GM08714 (cell line): ENCODE results near the gene ATP6V1A.

ENCODE experiments used
- H3K4me3 ChIP-seq: fragments of 200-500 bp; sonication (Bioruptor generic); 2 replicates; pipeline ENCODE4 v1.5.1; 2014; ENCODE audit warnings: mild to moderate bottlenecking, low read length, inconsistent platforms
- ZNF274 ChIP-seq: IDR thresholded peaks from 2 replicates; pipeline ENCODE4 v1.6.1; 2012; ENCODE audit warnings: mild to moderate bottlenecking, low read depth, low read length

The ATP6V1A gene

DNA sequence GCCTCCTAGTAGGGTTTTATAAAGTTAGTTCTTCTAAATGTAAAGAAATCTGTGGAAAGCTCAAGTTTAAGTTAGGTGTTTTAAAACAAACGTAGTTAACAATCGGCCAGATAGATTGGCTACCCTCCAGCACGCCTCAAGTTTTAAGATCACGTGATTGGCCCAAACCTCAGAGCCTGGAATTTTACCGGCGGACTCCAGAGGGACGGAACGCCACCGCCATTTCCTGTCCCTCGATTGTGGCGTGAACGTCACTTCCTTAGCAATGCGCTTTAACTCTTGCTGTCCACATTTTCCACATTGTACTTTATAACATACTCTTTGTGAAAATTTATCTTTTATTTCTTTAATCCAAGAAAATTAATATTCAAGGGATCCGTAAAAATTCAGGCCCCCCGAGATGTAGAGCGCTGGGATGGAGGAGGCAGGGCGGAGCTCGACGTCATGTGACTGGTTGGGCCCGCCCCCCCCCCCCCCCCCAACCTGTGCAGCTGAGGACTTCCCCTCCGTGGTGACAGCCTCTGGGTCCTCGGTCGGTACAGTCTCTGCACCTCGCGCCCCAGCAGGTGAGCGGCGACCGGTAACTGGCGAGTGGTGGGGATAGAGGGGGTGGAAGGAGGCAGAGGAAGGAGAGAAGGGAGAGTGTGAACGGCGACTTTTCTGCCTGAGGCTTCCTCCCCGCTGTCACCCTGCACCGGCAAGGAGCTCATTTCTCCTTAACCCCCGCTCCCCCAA, at the start of gene ATP6V1A:
Gene ATP6V1A, plus strand, starts transcription at position 488 of the 735 bp plus-strand sequence. CDS start 31,719 bp downstream, outside the sequence.
- peak within 1 kb of the TSS; percentile 95 for H3K4me3 ChIP-seq
- TF ChIP-seq ZNF274, result no peak

GRCh38 chr3:113697500-113698090, 49.2 kb upstream of the ATP6V1A start:
- TF ChIP-seq ZNF274, result no peak
- H3K4me3 ChIP-seq, result peak overlapping the region; percentile 92

- H3K4me3 ChIP-seq, result no peak overlapping the region; the same call in 1 of the 2 replicates
- TF ChIP-seq ZNF274, result no peak
These were observed 48.6 kb upstream of the ATP6V1A start for GRCh38 chr3:113698213-113698742.

GRCh38 chr3:113698956-113699355, 47.9 kb upstream of the ATP6V1A start:
- no peak for TF ChIP-seq ZNF274
- H3K4me3 ChIP-seq, result no peak overlapping the region; the same call in 1 of the 2 replicates

- TF ChIP-seq ZNF274, result no peak
- no peak overlapping the region for H3K4me3 ChIP-seq
These were observed 39.0 kb upstream of the ATP6V1A start for GRCh38 chr3:113707835-113708234.

- no peak for TF ChIP-seq ZNF274
- H3K4me3 ChIP-seq, result no peak overlapping the region
These were observed 34.7 kb upstream of the ATP6V1A start for GRCh38 chr3:113712129-113712528.

DNA sequence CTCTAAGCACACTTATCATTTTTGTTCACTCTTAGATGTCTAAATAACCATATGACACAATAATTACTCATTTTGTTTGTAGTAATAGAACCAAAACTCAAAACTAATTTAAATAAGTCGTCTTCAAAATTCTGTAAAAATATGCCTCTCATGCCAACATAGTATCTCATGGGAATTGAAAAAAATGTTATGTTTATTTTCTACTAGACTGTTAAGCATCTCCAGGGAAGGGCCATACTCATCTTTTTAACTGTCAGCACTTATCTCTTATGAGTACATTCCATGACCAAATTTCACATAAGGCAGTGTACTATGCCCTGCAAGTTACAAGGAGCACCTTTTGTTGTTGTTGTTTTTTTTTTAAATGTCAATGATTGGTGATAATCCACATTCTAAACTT, 32.1 kb upstream of the ATP6V1A start:
- TF ChIP-seq ZNF274, result no peak
- H3K4me3 ChIP-seq, result no peak overlapping the region

DNA sequence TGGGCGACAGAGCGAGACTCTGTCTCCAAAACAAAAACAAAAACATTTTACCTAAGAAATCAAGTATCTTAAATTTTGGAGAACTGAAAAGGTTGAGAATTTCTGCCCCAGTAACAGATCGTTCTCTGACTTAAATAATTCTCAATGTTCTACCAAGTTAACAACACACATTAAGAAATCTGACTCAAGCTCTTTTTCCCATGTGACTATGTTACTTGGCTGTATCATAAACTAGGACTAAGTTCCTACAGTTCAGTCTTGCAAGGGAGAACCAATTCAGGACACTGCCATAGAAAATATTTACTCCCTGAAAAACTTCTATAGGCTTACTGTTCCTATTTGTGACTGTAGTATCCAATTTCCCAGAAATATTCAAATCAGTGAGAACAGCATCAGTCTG, 29.5 kb upstream of the ATP6V1A start:
- no peak for TF ChIP-seq ZNF274
- H3K4me3 ChIP-seq, result no peak overlapping the region

DNA sequence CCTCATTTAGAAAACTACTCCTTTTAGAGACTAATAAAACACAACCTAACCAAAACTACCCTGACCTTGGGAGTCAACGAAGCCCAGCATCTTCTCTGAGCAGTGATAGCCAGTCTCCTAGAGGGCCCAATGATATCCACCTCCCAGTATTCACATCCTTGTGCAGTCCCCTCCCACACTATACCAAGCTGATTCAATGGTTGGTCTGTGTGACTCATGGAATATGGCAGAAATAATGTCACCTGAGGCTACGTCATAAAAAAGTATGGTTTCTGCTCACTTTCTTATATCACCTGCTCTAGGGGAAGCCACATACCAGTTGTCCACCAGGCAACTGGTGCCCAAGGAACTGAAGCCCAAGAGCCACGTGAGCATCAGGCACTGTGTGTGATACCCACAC, 29.0 kb upstream of the ATP6V1A start:
- no peak for TF ChIP-seq ZNF274
- no peak overlapping the region for H3K4me3 ChIP-seq

DNA sequence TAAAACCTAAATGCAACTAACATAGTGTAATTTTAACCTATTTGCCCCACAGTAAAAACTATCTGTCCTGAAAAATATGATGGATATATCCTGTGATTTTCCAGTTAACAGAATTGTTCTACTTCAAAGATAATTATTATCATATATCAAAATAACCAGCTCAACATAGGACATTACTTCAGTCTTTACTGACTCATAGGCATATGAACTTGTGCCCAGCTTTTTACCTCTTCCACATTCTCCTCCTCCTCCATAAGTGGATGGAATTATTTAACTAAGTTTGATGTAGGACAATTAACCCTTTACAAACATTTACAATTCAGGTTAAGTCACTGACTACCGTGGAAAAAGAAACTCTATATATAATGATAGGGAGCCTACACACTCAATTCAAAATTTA, 27.5 kb upstream of the ATP6V1A start:
- no peak for TF ChIP-seq ZNF274
- H3K4me3 ChIP-seq, result no peak overlapping the region

DNA sequence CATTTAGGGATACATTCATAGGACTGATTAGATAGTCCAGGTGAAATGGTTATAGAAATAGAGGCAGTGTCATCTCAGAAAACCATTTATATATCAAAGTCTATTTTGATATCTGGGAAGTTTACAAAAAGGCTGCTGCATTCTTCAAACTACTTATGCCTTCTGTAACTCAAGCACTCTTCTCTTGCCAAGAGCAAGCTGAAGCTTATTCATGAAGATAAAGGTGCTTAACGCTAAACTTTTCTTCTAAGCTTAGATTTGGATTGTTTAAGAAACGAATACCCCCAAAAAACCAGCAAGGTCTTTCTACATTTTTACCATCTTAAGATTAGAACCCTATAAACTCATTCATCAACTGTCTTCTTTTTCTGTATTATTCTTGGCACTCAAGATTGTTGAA, 27.1 kb upstream of the ATP6V1A start:
- no peak for TF ChIP-seq ZNF274
- no peak overlapping the region for H3K4me3 ChIP-seq

DNA sequence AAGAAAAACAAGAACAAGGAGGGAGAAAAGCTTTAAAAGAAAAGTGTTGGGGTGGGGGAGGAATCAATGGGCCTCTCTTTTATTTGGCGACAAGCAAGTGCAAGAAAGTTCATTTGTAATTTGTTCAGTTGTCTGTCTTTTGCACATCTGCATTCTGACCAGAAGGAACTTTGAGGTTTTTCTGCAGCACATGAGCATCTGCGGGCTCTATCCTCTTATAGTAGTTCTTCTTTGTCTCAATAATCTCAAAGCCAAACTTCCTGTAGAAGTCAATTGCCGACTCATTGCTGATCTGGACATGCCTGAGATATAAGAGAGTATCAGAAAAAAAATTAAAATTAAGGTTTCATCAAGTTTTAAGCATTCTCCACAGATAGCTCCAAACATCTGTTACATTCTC, 25.2 kb upstream of the ATP6V1A start:
- H3K4me3 ChIP-seq, result no peak overlapping the region
- no peak for TF ChIP-seq ZNF274

GRCh38 chr3:113728661-113729060, 18.2 kb upstream of the ATP6V1A start:
- no peak overlapping the region for H3K4me3 ChIP-seq
- no peak for TF ChIP-seq ZNF274

GRCh38 chr3:113730550-113730949, 16.3 kb upstream of the ATP6V1A start:
- TF ChIP-seq ZNF274, result no peak
- no peak overlapping the region for H3K4me3 ChIP-seq

DNA sequence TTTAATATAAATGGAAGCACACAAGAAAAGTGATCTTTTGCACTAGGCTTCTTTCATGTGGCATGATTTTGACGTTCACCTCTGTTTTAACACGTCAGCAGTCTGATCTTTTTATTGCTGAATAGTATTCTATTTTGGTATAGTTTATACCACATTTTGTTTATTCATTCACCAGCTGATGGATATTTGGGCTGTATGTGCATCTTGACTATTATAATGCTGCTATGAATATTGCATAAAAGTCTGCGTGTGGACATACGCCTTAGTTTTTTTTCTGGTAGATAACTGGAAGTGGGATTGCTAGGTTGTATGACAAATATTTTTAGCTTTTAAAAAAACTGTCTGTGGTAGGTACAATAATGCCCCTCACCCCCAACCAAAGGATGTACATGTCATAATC, 15.1 kb upstream of the ATP6V1A start:
- H3K4me3 ChIP-seq, result no peak overlapping the region
- no peak for TF ChIP-seq ZNF274
